Measurements from ENCODE around the gene MAML2.

DNA sequence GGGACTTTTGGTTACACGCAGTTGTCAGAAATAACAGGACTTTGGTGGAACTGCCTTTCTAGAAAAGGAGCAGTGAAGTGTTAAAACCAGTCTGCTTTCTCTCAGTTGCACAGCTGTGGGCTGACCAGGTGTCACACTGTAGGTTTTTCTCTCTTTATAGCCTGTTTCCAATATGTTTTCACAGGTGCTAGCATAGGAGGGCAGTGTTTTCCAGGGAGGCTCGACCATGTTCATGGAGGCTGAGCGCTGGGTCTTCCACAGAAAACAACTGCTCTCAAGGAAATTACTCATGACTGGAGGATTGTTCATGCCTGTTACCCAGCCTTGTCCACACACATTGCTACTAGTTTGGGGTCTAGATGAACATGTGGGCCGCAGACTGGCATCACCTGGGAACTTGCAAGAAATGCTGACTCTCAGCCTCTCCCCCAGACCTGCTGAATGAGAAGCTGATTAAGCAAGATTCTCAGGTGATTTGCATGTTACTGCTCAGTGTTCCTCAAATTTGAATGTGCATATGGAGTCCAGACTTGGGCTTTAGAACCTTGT lies 157.7 kb downstream of the MAML2 start:
- TF ChIP-seq CTCF (IDR thresholded peaks at IDR 0.05) (no peak), POLR2A (IDR thresholded peaks at IDR 0.05) (no peak)

Measured in stomach (tissue), 4 donors.